Bronchial epithelial cell (primary cell): ENCODE measurements around the gene SELENOW. TPM values are rescaled to one million over a fixed set of nuclear protein-coding genes. Genes with fewer than 3 reads are reported as not detected.

Experiments used
- DNase-seq: peaks from one replicate; pipeline ENCODE4 v3.0.0-alpha.2; 2010; ENCODE audit warnings: low read depth
- FAIRE-seq: peaks from 2 replicates; lab custom pipeline; 2011; peaks lifted over from hg19 to GRCh38; lab: Jason Lieb, UNC
- H3K27me3 ChIP-seq: 2 replicates; pipeline ENCODE4 v1.5.1; 2011; ENCODE audit warnings: low read length; ENCODE audit not compliant: control insufficient read depth, insufficient read depth
- H3K36me3 ChIP-seq: 2 replicates; pipeline ENCODE4 v1.5.1; 2011; ENCODE audit warnings: low read length; ENCODE audit not compliant: control insufficient read depth, insufficient read depth
- H3K4me3 ChIP-seq: 2 replicates; pipeline ENCODE4 v1.5.1; 2011; ENCODE audit warnings: mild to moderate bottlenecking, low read depth, low read length, control low read depth
- CTCF ChIP-seq: IDR thresholded peaks from 2 replicates; pipeline ENCODE4 v1.5.1; 2011; ENCODE audit warnings: mild to moderate bottlenecking, moderate library complexity, low read length, control low read depth, inconsistent platforms; ENCODE audit not compliant: insufficient read depth, severe bottlenecking
- total RNA-seq: library from RNA; depleted of rRNA; stranded (reverse); fragments of >200 nt; gene quantifications from 2 replicates; pipeline ENCODE4 v1.2.1, GENCODE V29; 2014

The SELENOW gene
- total RNA-seq = 149 and 175 TPM in 2 replicates

DNA sequence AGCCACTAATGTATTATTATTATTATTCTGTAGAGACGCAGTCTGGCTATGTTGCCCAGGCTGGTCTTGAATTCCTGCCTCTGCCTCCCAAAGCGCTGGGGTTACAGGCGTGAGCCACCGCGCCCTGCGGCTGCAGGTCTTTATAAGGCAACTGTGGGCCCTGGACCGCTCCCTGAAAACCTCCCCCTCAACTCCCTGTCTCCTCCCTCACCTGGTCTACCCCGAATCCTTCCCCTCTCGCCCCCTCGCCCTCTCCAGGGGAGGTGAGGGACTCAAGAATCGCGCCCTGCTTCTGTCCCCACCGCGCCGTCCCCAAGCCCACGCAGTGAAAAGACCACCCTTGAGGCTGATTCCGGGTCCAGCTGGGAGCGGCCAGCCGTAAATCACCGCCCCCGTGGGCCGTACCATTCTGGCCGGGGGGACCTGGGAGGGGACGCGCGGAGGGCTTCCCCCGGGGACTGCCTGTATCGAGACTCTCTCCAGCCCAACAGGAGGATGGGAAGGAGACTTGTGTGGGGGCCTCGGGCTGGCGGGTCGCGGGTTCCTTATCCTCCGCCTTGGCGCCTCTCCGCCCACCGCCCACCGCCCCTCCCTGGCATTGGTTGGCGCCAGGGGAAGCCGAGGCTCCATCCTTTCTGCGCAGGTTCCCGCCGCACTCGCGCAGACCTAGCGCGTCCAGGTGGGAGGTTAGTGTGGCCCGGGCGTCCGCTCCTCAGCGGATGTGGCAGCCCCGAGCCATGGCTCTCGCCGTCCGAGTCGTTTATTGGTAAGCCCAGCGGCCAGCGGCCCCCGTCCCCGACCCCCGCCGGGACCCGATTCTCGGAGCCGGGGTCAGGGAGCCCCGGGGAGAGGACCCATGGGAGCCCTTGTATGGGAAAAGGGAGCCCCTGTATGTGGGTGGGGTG lies at the start of gene SELENOW:
Gene SELENOW, plus strand, starts transcription at position 655 of the 905 bp plus-strand sequence. Its CDS starts 83 bp downstream, at position 738.
- no peak for FAIRE-seq
- peak within 1 kb of the TSS; percentile 66 for H3K4me3 ChIP-seq
- H3K36me3 ChIP-seq = peaks cover 12% of the 10 kb centered on the region
- H3K27me3 ChIP-seq = no peaks in the 10 kb centered on the region
- DNase-seq = peak; percentile 71
- no peak for TF ChIP-seq CTCF

- no peak for FAIRE-seq
- H3K4me3 ChIP-seq = peak overlapping the region; percentile 35
Measured at GRCh38 chr19:47729468-47729798, 49.1 kb upstream of the SELENOW start.

GRCh38 chr19:47729799-47730520 lies 48.5 kb upstream of the SELENOW start:
- FAIRE-seq (no peak), DNase-seq (peak; percentile 44)
- Histone ChIP-seq H3K36me3 (peaks cover 28% of the 10 kb centered on the region), H3K27me3 (no peaks in the 10 kb centered on the region), H3K4me3 (peak overlapping the region; percentile 35)
- TF ChIP-seq CTCF = no peak

More at GRCh38 chr19:47729468-47729798, 49.1 kb upstream of the SELENOW start:
- TF ChIP-seq CTCF = no peak
- no peaks in the 10 kb centered on the region for H3K27me3 ChIP-seq
- H3K36me3 ChIP-seq = peaks cover 26% of the 10 kb centered on the region
- DNase-seq = peak; percentile 91

DNA sequence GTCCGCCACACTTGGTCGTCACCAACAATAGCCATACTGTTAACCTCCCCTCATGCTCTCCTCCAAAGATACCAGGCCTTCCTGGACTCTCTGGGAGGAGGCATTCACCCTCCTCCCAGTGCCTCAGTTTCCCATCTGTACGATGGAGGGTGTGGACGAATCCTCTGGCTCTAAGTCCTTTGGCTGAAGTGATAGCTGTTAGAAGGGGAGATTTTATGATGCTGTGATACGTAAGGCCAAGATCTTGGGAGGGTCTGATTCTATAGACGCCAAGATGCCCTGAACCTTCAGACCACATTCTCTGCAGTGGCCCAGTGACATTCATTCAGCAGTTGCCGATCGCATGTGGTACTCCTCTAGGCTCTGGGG lies 48.0 kb upstream of the SELENOW start:
- DNase-seq (no peak), FAIRE-seq (peak; percentile 23)
- peaks cover 31% of the 10 kb centered on the region for H3K36me3 ChIP-seq
- H3K4me3 ChIP-seq = no peak overlapping the region
- TF ChIP-seq CTCF = no peak
- H3K27me3 ChIP-seq = no peaks in the 10 kb centered on the region

- FAIRE-seq (no peak), DNase-seq (no peak)
- peaks cover 28% of the 10 kb centered on the region for H3K36me3 ChIP-seq
- no peak overlapping the region for H3K4me3 ChIP-seq
- no peak for TF ChIP-seq CTCF
- H3K27me3 ChIP-seq = no peaks in the 10 kb centered on the region
Measured at GRCh38 chr19:47730910-47731309, 47.6 kb upstream of the SELENOW start.
